IPS-15b (cell line): ENCODE data around the gene ATXN2L.

Experiments used
- H3K27me3 ChIP-seq: one replicate; pipeline ENCODE4 v1.6.1; 2013; ENCODE audit warnings: low read length; ENCODE audit not compliant: control insufficient read depth, insufficient read depth
- H3K36me3 ChIP-seq: one replicate; pipeline ENCODE4 v1.6.1; 2013; ENCODE audit warnings: low read length; ENCODE audit not compliant: control insufficient read depth, insufficient read depth
- H3K4me1 ChIP-seq: one replicate; pipeline ENCODE4 v1.6.1; 2013; ENCODE audit warnings: mild to moderate bottlenecking, low read length; ENCODE audit not compliant: control insufficient read depth, insufficient read depth
- H3K4me3 ChIP-seq: one replicate; pipeline ENCODE4 v1.5.1; 2013; ENCODE audit warnings: low read depth, low read length
- H3K9ac ChIP-seq: one replicate; pipeline ENCODE4 v1.6.1; 2013; ENCODE audit warnings: low read depth, mild to moderate bottlenecking, low read length
- H3K9me3 ChIP-seq: one replicate; pipeline ENCODE4 v1.6.1; 2013; ENCODE audit warnings: mild to moderate bottlenecking, low read length; ENCODE audit not compliant: control insufficient read depth, insufficient read depth

The ATXN2L gene

DNA sequence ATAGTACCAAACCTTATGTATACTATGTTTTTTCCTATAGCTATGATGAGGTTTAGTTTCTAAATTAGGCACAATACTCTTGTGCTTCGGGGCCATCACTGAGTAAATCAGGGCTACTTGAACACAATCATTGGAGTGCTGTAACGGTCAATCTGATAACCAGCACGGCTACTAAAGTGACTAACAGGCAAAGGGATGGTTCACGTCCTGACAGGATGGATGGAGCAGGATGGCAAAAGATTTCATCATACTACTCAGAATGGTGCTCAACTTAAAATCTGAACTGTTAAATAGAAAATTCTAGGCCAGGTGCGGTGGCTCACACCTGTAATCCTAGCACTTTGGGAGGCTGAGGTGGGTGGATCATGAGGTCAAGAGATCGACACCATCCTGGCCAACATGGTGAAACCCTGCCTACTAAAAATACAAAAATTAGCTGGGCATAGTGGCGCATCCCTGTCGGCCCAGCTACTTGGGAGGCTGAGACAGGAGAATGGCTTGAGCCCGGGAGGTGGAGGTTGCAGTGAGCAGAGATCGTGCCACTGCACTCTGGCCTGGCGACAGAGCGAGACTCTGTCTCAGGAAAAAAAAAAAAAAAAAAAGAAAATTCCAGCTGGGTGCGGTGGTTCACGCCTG is 16.3 kb downstream of the ATXN2L start:
- H3K36me3 ChIP-seq: peaks cover 45% of the 10 kb centered on the region
- no peaks in the 10 kb centered on the region for H3K4me1 ChIP-seq
- H3K9me3 ChIP-seq: no peaks in the 10 kb centered on the region
- no peak overlapping the region for H3K9ac ChIP-seq
- H3K4me3 ChIP-seq: no peak overlapping the region
- H3K27me3 ChIP-seq: no peaks in the 10 kb centered on the region

- Histone ChIP-seq H3K9me3 (no peaks in the 10 kb centered on the region), H3K36me3 (peaks cover 45% of the 10 kb centered on the region), H3K9ac (no peak overlapping the region), H3K27me3 (no peaks in the 10 kb centered on the region), H3K4me1 (peaks cover under 1% of the 10 kb centered on the region), H3K4me3 (no peak overlapping the region)
Measured at GRCh38 chr16:28839899-28840298, 17.1 kb downstream of the ATXN2L start.

GRCh38 chr16:28842696-28843095 is 19.9 kb downstream of the ATXN2L start:
- no peak overlapping the region for H3K9ac ChIP-seq
- H3K27me3 ChIP-seq: no peaks in the 10 kb centered on the region
- peaks cover 29% of the 10 kb centered on the region for H3K36me3 ChIP-seq
- peaks cover 3% of the 10 kb centered on the region for H3K4me1 ChIP-seq
- H3K9me3 ChIP-seq: no peaks in the 10 kb centered on the region
- H3K4me3 ChIP-seq: no peak overlapping the region

- H3K9ac ChIP-seq: no peak overlapping the region
- no peaks in the 10 kb centered on the region for H3K27me3 ChIP-seq
- peaks cover 29% of the 10 kb centered on the region for H3K36me3 ChIP-seq
Measured at GRCh38 chr16:28843766-28844165, 21.0 kb downstream of the ATXN2L start.

DNA sequence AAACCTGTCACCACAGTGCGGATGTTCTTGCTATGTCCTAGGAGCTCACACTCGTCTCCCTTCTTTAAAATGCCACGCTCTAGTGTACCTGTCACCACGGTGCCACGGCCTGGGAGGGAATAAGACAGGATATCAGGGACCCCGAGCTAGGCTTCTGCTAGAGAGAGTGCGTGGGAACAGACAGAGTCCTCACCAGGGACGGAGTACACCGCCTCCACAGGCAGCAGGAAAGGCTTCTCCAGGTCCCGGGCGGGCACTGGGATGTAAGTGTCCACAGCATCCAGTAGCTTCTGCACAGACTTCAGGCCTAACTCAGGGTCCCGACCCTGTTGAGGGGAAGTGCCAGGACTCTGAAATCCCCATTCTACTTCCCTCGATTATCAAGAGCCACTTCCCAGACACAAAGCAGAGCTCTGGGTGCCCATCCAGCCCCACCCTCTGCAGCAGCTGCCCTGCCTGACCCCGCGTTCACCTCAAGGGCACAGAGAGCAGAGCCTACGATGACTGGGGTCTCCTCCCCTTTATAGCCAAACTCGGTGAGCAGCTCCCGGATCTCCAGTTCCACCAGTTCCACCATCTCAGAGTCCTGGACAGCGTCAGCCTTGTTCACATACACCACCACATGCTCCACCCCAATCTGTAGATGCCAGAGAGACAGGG is 21.6 kb downstream of the ATXN2L start:
- H3K9me3 ChIP-seq: no peaks in the 10 kb centered on the region
- peaks cover 29% of the 10 kb centered on the region for H3K36me3 ChIP-seq
- no peaks in the 10 kb centered on the region for H3K27me3 ChIP-seq
- no peak overlapping the region for H3K9ac ChIP-seq
- no peak overlapping the region for H3K4me3 ChIP-seq
- peaks cover 3% of the 10 kb centered on the region for H3K4me1 ChIP-seq

More at GRCh38 chr16:28843766-28844165, 21.0 kb downstream of the ATXN2L start:
- Histone ChIP-seq H3K4me3 (no peak overlapping the region), H3K4me1 (peaks cover 3% of the 10 kb centered on the region), H3K9me3 (no peaks in the 10 kb centered on the region)

- Histone ChIP-seq H3K27me3 (no peaks in the 10 kb centered on the region), H3K4me3 (peak overlapping the region; percentile 99), H3K9ac (peak overlapping the region; percentile 98), H3K36me3 (peaks cover 29% of the 10 kb centered on the region), H3K9me3 (no peaks in the 10 kb centered on the region), H3K4me1 (peaks cover 3% of the 10 kb centered on the region)
Measured at GRCh38 chr16:28845293-28845692, 22.5 kb downstream of the ATXN2L start.

- H3K27me3 ChIP-seq: no peaks in the 10 kb centered on the region
- peaks cover 3% of the 10 kb centered on the region for H3K4me1 ChIP-seq
- peaks cover 29% of the 10 kb centered on the region for H3K36me3 ChIP-seq
- no peaks in the 10 kb centered on the region for H3K9me3 ChIP-seq
- peak overlapping the region; percentile 98 for H3K9ac ChIP-seq
- peak overlapping the region; percentile 99 for H3K4me3 ChIP-seq
Measured at GRCh38 chr16:28845761-28846079, 22.9 kb downstream of the ATXN2L start.

GRCh38 chr16:28846080-28846932 is 23.5 kb downstream of the ATXN2L start, which contains the start of gene TUFM:
TUFM (minus strand) TSS chr16:28846348; CDS start chr16:28846269, 79 bp downstream.
- peaks cover 29% of the 10 kb centered on the region for H3K36me3 ChIP-seq
- H3K9me3 ChIP-seq: no peaks in the 10 kb centered on the region
- H3K27me3 ChIP-seq: no peaks in the 10 kb centered on the region
- H3K4me1 ChIP-seq: peaks cover 3% of the 10 kb centered on the region
- H3K4me3 ChIP-seq: peak within 1 kb of the TSS; percentile 99
- H3K9ac ChIP-seq: peak within 1 kb of the TSS; percentile 98

GRCh38 chr16:28846933-28847273 is 24.1 kb downstream of the ATXN2L start:
- Histone ChIP-seq H3K4me1 (peaks cover 3% of the 10 kb centered on the region), H3K9ac (peak overlapping the region; percentile 74), H3K36me3 (peaks cover 29% of the 10 kb centered on the region), H3K27me3 (no peaks in the 10 kb centered on the region), H3K4me3 (peak overlapping the region; percentile 93), H3K9me3 (no peaks in the 10 kb centered on the region)

- Histone ChIP-seq H3K9me3 (no peaks in the 10 kb centered on the region), H3K36me3 (no peaks in the 10 kb centered on the region), H3K27me3 (no peaks in the 10 kb centered on the region), H3K4me3 (no peak overlapping the region), H3K4me1 (no peaks in the 10 kb centered on the region), H3K9ac (no peak overlapping the region)
Measured at GRCh38 chr16:28858421-28858820, 35.6 kb downstream of the ATXN2L start.

DNA sequence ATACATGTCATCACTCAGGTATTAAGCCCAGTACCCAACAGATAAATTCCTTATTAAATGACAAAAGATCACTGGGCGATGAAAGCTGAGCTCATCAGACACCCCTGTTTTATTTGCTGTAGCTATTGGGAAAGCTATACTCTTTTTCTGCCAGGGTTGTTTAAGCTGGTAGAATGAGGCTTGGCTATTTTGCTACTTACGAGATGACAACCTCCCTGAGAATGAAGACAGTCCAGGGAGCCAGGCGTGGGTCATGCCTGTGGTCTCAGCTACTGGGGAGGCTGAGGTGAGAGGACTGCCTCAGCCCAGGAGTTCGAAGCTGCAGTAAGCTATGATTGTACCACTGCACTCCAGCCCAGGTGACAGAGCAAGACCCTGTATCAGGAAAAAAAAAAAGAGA is 36.5 kb downstream of the ATXN2L start:
- H3K9ac ChIP-seq: no peak overlapping the region
- no peaks in the 10 kb centered on the region for H3K9me3 ChIP-seq
- H3K4me1 ChIP-seq: no peaks in the 10 kb centered on the region
- no peak overlapping the region for H3K4me3 ChIP-seq
- H3K36me3 ChIP-seq: no peaks in the 10 kb centered on the region
- no peaks in the 10 kb centered on the region for H3K27me3 ChIP-seq
